Mucosa of stomach (tissue), 1 donor: Measurements from ENCODE around the gene TMED7.

Experiments
- H3K27me3 ChIP-seq: one replicate; pipeline ENCODE4 v1.7.0; 2013; ENCODE audit warnings: mild to moderate bottlenecking, low read length; ENCODE audit not compliant: control insufficient read depth, insufficient read depth
- H3K36me3 ChIP-seq: one replicate; pipeline ENCODE4 v1.7.0; 2013; ENCODE audit warnings: low read length; ENCODE audit not compliant: control insufficient read depth, insufficient read depth
- H3K4me1 ChIP-seq: one replicate; pipeline ENCODE4 v1.7.0; 2013; ENCODE audit warnings: mild to moderate bottlenecking, low read length; ENCODE audit not compliant: control insufficient read depth, insufficient read depth
- H3K4me3 ChIP-seq: one replicate; pipeline ENCODE4 v1.7.0; 2013; ENCODE audit warnings: low read length
- H3K9ac ChIP-seq: one replicate; pipeline ENCODE4 v1.7.0; 2013; ENCODE audit warnings: mild to moderate bottlenecking, low read length, moderate library complexity
- H3K9me3 ChIP-seq: one replicate; pipeline ENCODE4 v1.7.0; 2013; ENCODE audit warnings: mild to moderate bottlenecking, low read length, moderate library complexity; ENCODE audit not compliant: control insufficient read depth
- donor health status: Pancreatic carcinoma.

Gene TMED7

DNA sequence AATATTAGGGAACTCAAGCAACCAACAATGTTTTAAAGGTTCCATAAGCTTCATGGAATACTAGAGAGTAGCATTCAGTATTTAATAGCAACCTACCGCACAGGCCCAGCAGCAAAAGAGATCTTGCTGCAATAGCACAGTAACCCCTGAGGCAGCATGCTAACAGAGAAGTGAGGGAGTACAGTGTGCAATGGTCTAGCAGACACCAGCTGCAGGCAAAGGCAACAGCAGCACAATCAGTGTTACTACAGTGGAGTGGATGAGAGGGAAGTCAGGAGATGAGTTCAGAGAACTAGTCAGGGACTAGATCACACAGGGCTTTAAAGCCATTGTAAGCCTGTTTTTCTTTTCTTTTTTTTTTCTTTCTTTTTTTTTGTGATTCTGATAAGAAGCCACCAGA lies 26.3 kb downstream of the TMED7 start:
- Histone ChIP-seq H3K9me3 (no peaks in the 10 kb centered on the region), H3K4me1 (peaks cover 9% of the 10 kb centered on the region), H3K27me3 (no peaks in the 10 kb centered on the region), H3K9ac (no peak overlapping the region), H3K36me3 (no peaks in the 10 kb centered on the region), H3K4me3 (no peak overlapping the region)

- no peaks in the 10 kb centered on the region for H3K27me3 ChIP-seq
- no peaks in the 10 kb centered on the region for H3K9me3 ChIP-seq
- no peaks in the 10 kb centered on the region for H3K4me1 ChIP-seq
- no peak overlapping the region for H3K4me3 ChIP-seq
- no peaks in the 10 kb centered on the region for H3K36me3 ChIP-seq
- no peak overlapping the region for H3K9ac ChIP-seq
Observed at GRCh38 chr5:115594128-115595047, 31.4 kb downstream of the TMED7 start.

DNA sequence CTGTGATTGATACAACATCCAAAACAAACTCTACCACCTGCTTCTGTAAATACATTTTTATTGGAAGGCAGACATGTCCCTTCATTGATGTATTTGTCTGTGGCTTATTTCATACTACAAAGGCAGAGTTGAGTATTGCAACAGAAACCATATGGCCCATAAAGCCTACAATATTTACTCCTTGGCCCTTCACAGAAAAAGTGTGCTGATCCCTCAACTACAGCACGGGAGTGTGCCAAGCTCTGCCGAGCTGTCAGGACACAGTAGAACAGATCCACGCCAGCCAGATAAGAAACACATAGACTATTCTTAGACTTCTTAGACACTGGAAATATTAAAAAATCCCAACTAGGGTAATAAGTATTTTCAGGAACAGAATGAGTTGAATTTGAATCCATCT lies 36.8 kb downstream of the TMED7 start:
- Histone ChIP-seq H3K4me3 (no peak overlapping the region), H3K27me3 (no peaks in the 10 kb centered on the region), H3K36me3 (no peaks in the 10 kb centered on the region), H3K4me1 (no peaks in the 10 kb centered on the region), H3K9ac (no peak overlapping the region), H3K9me3 (no peaks in the 10 kb centered on the region)

DNA sequence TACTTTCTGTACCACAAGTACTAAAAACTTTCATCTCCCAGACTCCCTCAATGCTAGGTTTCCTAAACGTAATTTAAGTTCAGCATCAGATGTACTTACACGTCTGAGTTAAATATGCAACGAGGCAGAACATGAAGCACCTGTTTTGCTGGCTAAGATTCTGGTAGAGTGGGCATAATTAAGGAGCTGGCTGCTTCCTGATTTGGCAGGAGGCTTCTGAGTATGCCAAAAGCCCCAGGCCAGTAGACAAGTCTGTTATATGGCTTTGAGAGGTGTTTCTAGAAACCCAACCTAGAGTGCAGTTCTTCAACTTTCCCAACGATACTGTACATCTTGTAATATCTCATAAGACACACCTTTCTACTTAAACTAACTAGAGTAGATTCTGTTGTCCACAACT lies 37.2 kb downstream of the TMED7 start:
- Histone ChIP-seq H3K9me3 (no peaks in the 10 kb centered on the region), H3K27me3 (no peaks in the 10 kb centered on the region), H3K36me3 (no peaks in the 10 kb centered on the region), H3K4me3 (no peak overlapping the region), H3K4me1 (no peaks in the 10 kb centered on the region), H3K9ac (no peak overlapping the region)

DNA sequence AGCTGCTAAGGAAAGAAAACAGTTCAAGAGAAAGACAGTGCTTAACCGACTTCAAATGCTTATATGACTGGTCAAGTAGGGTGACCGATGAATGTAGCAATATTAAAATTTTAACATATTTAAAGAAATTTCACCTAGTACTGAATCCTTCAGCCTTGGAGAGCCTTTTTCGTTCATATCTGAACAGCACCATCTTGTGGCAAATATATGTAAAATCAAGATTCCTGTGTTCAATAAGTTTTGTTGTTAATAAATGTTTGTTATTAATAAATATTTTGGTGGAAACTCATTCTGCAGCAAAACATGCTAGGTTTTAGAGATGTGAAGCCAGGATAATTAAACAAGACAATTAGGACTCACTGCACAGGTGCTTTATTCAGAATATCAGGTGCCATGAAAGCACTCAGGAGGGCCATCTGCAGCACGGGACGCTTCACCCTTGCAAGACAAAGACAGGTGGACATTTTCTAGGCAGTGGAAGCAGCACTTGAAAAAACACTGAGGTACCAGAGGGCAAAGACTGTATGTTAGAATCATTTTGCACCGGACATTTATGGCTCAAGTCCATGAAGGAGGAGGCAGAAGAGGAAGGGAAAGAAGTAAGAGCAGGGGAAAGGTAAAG lies 39.2 kb downstream of the TMED7 start:
- no peak overlapping the region for H3K4me3 ChIP-seq
- H3K9me3 ChIP-seq, result no peaks in the 10 kb centered on the region
- H3K27me3 ChIP-seq, result no peaks in the 10 kb centered on the region
- H3K9ac ChIP-seq, result no peak overlapping the region
- no peaks in the 10 kb centered on the region for H3K36me3 ChIP-seq
- no peaks in the 10 kb centered on the region for H3K4me1 ChIP-seq

DNA sequence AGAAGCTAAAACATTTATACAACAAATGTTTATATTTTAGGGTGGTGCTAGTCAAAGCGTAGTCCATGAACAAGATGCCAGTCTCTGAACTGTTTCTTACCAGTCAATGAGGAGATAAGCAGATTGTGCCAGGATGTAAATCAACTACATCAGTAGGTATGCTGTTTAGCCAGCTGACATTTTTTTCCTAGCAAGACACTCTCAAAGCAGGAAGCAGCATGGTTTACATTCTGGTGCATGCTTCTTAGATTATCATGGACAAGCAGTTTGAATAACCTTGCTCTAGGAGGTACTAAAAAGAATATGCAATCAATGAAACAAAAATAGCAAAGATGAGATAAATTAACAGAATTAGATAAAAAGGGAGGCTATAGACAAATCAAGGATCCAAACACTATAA lies 40.6 kb downstream of the TMED7 start:
- H3K4me3 ChIP-seq, result no peak overlapping the region
- no peaks in the 10 kb centered on the region for H3K4me1 ChIP-seq
- H3K27me3 ChIP-seq, result no peaks in the 10 kb centered on the region
- H3K9me3 ChIP-seq, result no peaks in the 10 kb centered on the region
- H3K36me3 ChIP-seq, result no peaks in the 10 kb centered on the region
- H3K9ac ChIP-seq, result no peak overlapping the region

GRCh38 chr5:115584501-115584900 lies 41.3 kb downstream of the TMED7 start:
- H3K27me3 ChIP-seq, result no peaks in the 10 kb centered on the region
- no peaks in the 10 kb centered on the region for H3K9me3 ChIP-seq
- no peak overlapping the region for H3K9ac ChIP-seq
- H3K4me3 ChIP-seq, result no peak overlapping the region
- no peaks in the 10 kb centered on the region for H3K4me1 ChIP-seq
- no peaks in the 10 kb centered on the region for H3K36me3 ChIP-seq

GRCh38 chr5:115583474-115583873 lies 42.4 kb downstream of the TMED7 start:
- H3K27me3 ChIP-seq, result no peaks in the 10 kb centered on the region
- H3K9ac ChIP-seq, result no peak overlapping the region
- H3K36me3 ChIP-seq, result no peaks in the 10 kb centered on the region
- no peaks in the 10 kb centered on the region for H3K4me1 ChIP-seq
- H3K9me3 ChIP-seq, result no peaks in the 10 kb centered on the region
- H3K4me3 ChIP-seq, result no peak overlapping the region

- Histone ChIP-seq H3K4me1 (no peaks in the 10 kb centered on the region), H3K9ac (no peak overlapping the region), H3K36me3 (no peaks in the 10 kb centered on the region), H3K27me3 (no peaks in the 10 kb centered on the region), H3K4me3 (no peak overlapping the region), H3K9me3 (no peaks in the 10 kb centered on the region)
Observed at GRCh38 chr5:115580941-115581340, 44.9 kb downstream of the TMED7 start.

DNA sequence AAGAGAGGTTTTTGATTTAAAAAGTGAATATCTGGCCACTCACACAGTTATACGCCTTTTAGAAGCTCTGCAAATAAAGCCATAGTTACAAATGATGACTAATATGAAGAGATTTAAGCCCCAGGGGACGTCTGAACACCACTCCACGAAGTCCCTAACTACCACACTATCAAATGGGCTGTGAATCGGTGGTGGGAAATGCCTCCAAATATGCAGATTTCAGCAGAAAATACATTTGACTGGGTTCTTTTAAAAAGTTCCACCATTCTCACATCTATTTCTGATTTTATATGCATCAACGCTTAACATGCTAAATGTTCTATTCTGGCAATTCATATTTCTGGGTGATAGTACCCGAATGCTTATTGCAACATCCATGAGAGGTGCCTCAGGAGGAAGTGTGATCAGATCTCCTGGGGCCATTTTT lies 46.1 kb downstream of the TMED7 start:
- no peaks in the 10 kb centered on the region for H3K27me3 ChIP-seq
- no peaks in the 10 kb centered on the region for H3K9me3 ChIP-seq
- no peak overlapping the region for H3K4me3 ChIP-seq
- H3K36me3 ChIP-seq, result no peaks in the 10 kb centered on the region
- no peaks in the 10 kb centered on the region for H3K4me1 ChIP-seq
- H3K9ac ChIP-seq, result no peak overlapping the region

GRCh38 chr5:115579216-115579615 lies 46.6 kb downstream of the TMED7 start:
- Histone ChIP-seq H3K9me3 (no peaks in the 10 kb centered on the region), H3K9ac (no peak overlapping the region), H3K27me3 (no peaks in the 10 kb centered on the region), H3K4me1 (no peaks in the 10 kb centered on the region), H3K4me3 (no peak overlapping the region), H3K36me3 (no peaks in the 10 kb centered on the region)

- Histone ChIP-seq H3K4me1 (no peaks in the 10 kb centered on the region), H3K36me3 (no peaks in the 10 kb centered on the region), H3K9ac (no peak overlapping the region), H3K9me3 (no peaks in the 10 kb centered on the region), H3K27me3 (no peaks in the 10 kb centered on the region), H3K4me3 (no peak overlapping the region)
Observed at GRCh38 chr5:115578657-115579056, 47.2 kb downstream of the TMED7 start.
